ENCODE measurements around the gene GLIPR1L2.

Gene GLIPR1L2

DNA sequence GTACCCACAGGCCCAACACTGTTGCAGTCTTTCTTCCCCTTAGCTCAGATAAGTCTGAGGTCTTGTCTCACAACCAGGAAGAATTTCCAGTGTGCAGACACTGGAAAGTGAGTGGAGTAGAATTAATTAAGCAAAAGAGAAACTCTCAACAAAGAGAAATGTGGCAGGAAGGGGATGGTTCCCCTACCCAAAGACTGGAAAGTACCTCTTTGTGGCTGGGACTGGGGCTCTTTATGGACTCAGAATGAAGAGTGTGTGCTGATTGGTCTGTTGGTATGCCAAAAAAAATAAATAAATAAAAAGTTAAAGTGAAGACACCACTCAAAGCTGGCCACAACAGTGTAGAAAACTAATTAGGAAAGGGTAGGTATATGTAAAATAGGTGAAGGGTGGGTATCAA, 30.0 kb upstream of the GLIPR1L2 start:
- TF ChIP-seq, protein P1, sequence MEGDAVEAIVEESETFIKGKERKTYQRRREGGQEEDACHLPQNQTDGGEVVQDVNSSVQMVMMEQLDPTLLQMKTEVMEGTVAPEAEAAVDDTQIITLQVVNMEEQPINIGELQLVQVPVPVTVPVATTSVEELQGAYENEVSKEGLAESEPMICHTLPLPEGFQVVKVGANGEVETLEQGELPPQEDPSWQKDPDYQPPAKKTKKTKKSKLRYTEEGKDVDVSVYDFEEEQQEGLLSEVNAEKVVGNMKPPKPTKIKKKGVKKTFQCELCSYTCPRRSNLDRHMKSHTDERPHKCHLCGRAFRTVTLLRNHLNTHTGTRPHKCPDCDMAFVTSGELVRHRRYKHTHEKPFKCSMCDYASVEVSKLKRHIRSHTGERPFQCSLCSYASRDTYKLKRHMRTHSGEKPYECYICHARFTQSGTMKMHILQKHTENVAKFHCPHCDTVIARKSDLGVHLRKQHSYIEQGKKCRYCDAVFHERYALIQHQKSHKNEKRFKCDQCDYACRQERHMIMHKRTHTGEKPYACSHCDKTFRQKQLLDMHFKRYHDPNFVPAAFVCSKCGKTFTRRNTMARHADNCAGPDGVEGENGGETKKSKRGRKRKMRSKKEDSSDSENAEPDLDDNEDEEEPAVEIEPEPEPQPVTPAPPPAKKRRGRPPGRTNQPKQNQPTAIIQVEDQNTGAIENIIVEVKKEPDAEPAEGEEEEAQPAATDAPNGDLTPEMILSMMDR (IDR thresholded peaks at IDR 0.05; ENCODE audit: control insufficient read depth, insufficient read depth, low read depth, low read length, missing control alignments): no peak
- no peak for DNase-seq (ENCODE audit: low read depth)

DNA sequence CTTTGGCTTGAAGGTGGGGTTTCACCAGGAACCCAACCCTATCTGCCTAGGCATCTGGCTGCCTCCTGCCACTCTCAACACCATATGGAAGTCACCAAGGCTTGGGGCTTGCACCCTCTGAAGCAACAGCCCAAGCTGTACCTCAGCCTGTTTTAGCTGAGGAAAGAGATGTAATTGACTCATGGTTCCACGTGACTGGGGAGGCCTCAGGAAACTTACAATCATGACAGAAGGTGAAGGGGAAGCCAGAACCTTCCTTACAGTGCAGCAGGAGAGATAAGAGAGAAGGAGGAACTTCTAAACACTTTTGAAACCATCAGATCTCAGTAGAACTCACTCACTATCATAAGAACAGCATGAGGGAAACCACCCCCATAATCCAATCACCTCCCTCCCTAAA, 29.5 kb upstream of the GLIPR1L2 start:
- TF ChIP-seq, protein P1 (IDR thresholded peaks at IDR 0.05; ENCODE audit: control insufficient read depth, insufficient read depth, low read depth, low read length, missing control alignments): no peak
- H3K4me3 ChIP-seq (ENCODE audit: control insufficient read depth, low read depth, low read length): no peak overlapping the region
- DNase-seq (ENCODE audit: low read depth): no peak

More for the DNA sequence above, 30.0 kb upstream of the GLIPR1L2 start:
- H3K4me3 ChIP-seq (ENCODE audit: control insufficient read depth, low read depth, low read length): no peak overlapping the region

DNA sequence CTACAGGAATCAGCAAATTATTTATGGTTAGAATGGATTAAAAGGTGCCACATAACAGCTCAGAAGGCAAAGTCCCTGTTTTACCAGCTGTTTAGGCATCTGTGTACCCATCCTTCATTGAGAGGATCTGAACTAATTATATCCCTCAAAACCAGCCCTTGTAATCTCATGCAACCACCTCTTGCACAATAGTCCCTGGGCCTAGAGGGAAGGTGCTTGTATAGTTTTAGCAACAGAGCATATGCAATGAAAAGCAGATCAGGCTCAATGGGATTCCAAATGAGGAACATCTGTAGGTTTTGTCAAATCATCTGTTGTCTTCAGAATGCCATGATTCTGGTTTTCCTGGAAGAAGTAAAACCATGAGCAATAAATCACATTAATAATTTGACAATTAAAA, 26.0 kb upstream of the GLIPR1L2 start:
- peak; percentile 63 for DNase-seq (ENCODE audit: low read depth)
- TF ChIP-seq, protein P1 (IDR thresholded peaks at IDR 0.05; ENCODE audit: control insufficient read depth, insufficient read depth, low read depth, low read length, missing control alignments): no peak
- no peak overlapping the region for H3K4me3 ChIP-seq (ENCODE audit: control insufficient read depth, low read depth, low read length)

DNA sequence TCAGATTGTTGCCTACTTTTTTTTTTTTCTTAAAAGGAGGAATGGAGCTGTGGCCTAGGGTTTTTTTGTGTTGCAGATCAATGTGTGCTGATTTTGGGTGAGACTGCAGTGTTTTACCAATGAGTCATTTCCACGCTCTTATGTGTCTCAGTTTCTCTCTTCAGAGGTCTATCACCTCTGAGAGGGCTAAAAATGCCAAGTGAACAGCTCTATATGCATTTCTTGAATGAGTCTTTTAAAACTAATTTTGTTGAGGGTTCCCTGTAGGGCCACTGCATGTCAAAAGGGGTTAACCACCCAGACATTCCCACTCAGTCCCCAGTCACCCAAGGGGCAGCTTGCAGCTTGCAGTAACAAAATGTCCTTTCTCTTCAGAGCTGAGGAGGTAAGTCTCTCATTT, 24.3 kb upstream of the GLIPR1L2 start:
- TF ChIP-seq, protein P1 (IDR thresholded peaks at IDR 0.05; ENCODE audit: control insufficient read depth, insufficient read depth, low read depth, low read length, missing control alignments): no peak
- H3K4me3 ChIP-seq (ENCODE audit: control insufficient read depth, low read depth, low read length): no peak overlapping the region
- DNase-seq (ENCODE audit: low read depth): no peak

DNA sequence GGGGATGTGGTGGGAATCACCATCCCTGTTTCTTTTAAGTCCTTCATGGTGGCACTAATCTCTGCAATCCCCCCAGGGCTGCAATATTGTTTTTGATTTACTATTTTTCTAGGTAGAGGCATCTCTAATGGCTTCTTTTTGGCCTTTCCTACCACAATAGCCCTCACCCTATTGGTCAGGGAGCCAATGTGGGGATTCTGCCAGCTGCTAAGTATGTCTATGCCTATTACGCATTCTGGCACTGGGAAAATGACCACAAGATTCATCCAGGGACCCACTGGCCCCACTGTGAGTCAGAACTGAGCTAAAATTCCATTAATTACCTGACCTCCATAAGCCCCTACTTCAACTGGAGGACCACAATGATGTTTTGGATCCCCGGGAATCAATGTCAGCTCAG, 15.9 kb upstream of the GLIPR1L2 start:
- H3K4me3 ChIP-seq (ENCODE audit: control insufficient read depth, low read depth, low read length): no peak overlapping the region
- TF ChIP-seq, protein P1 (IDR thresholded peaks at IDR 0.05; ENCODE audit: control insufficient read depth, insufficient read depth, low read depth, low read length, missing control alignments): no peak
- no peak for DNase-seq (ENCODE audit: low read depth)

DNA sequence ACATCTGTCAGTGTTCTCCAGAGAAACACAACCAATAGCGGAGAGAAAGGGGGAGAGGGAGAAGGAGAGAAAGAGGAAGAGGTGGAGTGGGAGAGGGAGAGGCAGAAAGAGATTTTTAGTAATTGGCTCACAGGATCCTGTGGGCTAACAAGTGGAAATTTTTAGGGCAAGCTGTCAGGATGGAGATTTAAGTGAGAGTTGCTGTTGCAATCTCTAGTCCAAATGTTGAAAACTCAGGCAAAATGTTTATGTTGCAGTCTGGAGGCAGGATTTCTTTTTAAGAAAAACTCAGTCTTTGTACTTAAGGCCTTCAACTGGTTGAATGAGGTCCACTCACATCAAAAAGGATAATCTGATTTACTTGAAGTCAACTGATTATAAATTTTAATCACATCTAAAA, 12.5 kb upstream of the GLIPR1L2 start:
- TF ChIP-seq, protein P1 (IDR thresholded peaks at IDR 0.05; ENCODE audit: control insufficient read depth, insufficient read depth, low read depth, low read length, missing control alignments): no peak
- H3K4me3 ChIP-seq (ENCODE audit: control insufficient read depth, low read depth, low read length): no peak overlapping the region
- DNase-seq (ENCODE audit: low read depth): peak; percentile 29

DNA sequence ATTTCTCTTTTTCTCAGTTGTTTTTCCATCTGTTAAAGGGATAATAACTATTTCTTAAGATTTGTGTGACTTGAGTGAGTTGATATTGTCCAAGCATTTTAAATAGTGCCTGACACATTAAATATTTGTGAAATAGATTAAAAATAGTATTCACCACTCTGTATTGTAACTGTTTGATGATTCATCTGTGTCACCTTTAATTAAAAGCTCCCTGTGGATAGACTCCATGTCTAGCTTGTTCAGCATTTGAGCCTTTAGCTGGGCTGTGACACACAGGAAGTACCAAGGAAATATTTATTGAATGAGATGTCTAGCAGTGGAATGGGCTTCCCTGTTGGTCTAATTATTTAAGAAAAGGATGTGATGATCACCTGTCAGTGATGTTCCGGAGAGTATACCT, 1.8 kb upstream of the GLIPR1L2 start:
- H3K4me3 ChIP-seq (ENCODE audit: control insufficient read depth, low read depth, low read length): no peak overlapping the region
- TF ChIP-seq, protein P1 (IDR thresholded peaks at IDR 0.05; ENCODE audit: control insufficient read depth, insufficient read depth, low read depth, low read length, missing control alignments): no peak
- DNase-seq (ENCODE audit: low read depth): no peak
